Rectal smooth muscle tissue (tissue), 1 donor: ENCODE results near the gene MCTP1.

Source experiments
- H3K27ac ChIP-seq: one replicate; pipeline ENCODE4 v1.7.0; 2013; ENCODE audit warnings: low read depth, low read length, inconsistent platforms
- H3K27me3 ChIP-seq: one replicate; pipeline ENCODE4 v1.7.0; 2013; ENCODE audit warnings: low read length; ENCODE audit not compliant: control insufficient read depth, insufficient read depth
- H3K36me3 ChIP-seq: one replicate; pipeline ENCODE4 v1.7.0; 2013; ENCODE audit warnings: low read length; ENCODE audit not compliant: control insufficient read depth, insufficient read depth
- H3K4me1 ChIP-seq: one replicate; pipeline ENCODE4 v1.7.0; 2013; ENCODE audit warnings: low read length; ENCODE audit not compliant: control insufficient read depth, insufficient read depth
- H3K4me3 ChIP-seq: one replicate; pipeline ENCODE4 v1.7.0; 2013; ENCODE audit warnings: low read length
- H3K9ac ChIP-seq: one replicate; pipeline ENCODE4 v1.7.0; 2013; ENCODE audit warnings: low read length

The MCTP1 gene

GRCh38 chr5:94815313-94816039 is 469.4 kb downstream of the MCTP1 start:
- Histone ChIP-seq H3K4me1 (no peaks in the 10 kb centered on the region), H3K27me3 (no peaks in the 10 kb centered on the region), H3K4me3 (no peak overlapping the region), H3K9ac (no peak overlapping the region), H3K27ac (no peak overlapping the region), H3K36me3 (no peaks in the 10 kb centered on the region)

- Histone ChIP-seq H3K27ac (no peak overlapping the region), H3K27me3 (no peaks in the 10 kb centered on the region), H3K4me1 (no peaks in the 10 kb centered on the region), H3K9ac (no peak overlapping the region), H3K4me3 (no peak overlapping the region), H3K36me3 (no peaks in the 10 kb centered on the region)
Measured at GRCh38 chr5:94812232-94812631, 472.7 kb downstream of the MCTP1 start.

- Histone ChIP-seq H3K4me3 (no peak overlapping the region), H3K36me3 (no peaks in the 10 kb centered on the region), H3K4me1 (no peaks in the 10 kb centered on the region), H3K27ac (no peak overlapping the region), H3K27me3 (no peaks in the 10 kb centered on the region), H3K9ac (no peak overlapping the region)
Measured at GRCh38 chr5:94811331-94811730, 473.6 kb downstream of the MCTP1 start.

GRCh38 chr5:94810877-94811276 is 474.0 kb downstream of the MCTP1 start:
- H3K27ac ChIP-seq, result no peak overlapping the region
- no peaks in the 10 kb centered on the region for H3K4me1 ChIP-seq
- no peaks in the 10 kb centered on the region for H3K27me3 ChIP-seq
- H3K4me3 ChIP-seq, result no peak overlapping the region
- H3K36me3 ChIP-seq, result no peaks in the 10 kb centered on the region
- H3K9ac ChIP-seq, result no peak overlapping the region

- Histone ChIP-seq H3K27me3 (no peaks in the 10 kb centered on the region), H3K4me3 (no peak overlapping the region), H3K27ac (no peak overlapping the region), H3K4me1 (no peaks in the 10 kb centered on the region), H3K9ac (no peak overlapping the region), H3K36me3 (no peaks in the 10 kb centered on the region)
Measured at GRCh38 chr5:94810281-94810680, 474.6 kb downstream of the MCTP1 start.

GRCh38 chr5:94808497-94808896 is 476.4 kb downstream of the MCTP1 start:
- Histone ChIP-seq H3K27me3 (no peaks in the 10 kb centered on the region), H3K4me1 (no peaks in the 10 kb centered on the region), H3K27ac (no peak overlapping the region), H3K9ac (no peak overlapping the region), H3K4me3 (no peak overlapping the region), H3K36me3 (no peaks in the 10 kb centered on the region)

GRCh38 chr5:94807985-94808384 is 476.9 kb downstream of the MCTP1 start:
- Histone ChIP-seq H3K27me3 (no peaks in the 10 kb centered on the region), H3K9ac (no peak overlapping the region), H3K27ac (no peak overlapping the region), H3K4me3 (no peak overlapping the region), H3K36me3 (no peaks in the 10 kb centered on the region), H3K4me1 (no peaks in the 10 kb centered on the region)

- Histone ChIP-seq H3K27me3 (no peaks in the 10 kb centered on the region), H3K36me3 (no peaks in the 10 kb centered on the region)
Measured at GRCh38 chr5:94802450-94802849, 482.4 kb downstream of the MCTP1 start.

GRCh38 chr5:94796586-94796985 is 488.3 kb downstream of the MCTP1 start:
- no peaks in the 10 kb centered on the region for H3K4me1 ChIP-seq
- no peak overlapping the region for H3K4me3 ChIP-seq
- H3K27ac ChIP-seq, result no peak overlapping the region
- H3K36me3 ChIP-seq, result no peaks in the 10 kb centered on the region
- H3K27me3 ChIP-seq, result no peaks in the 10 kb centered on the region
- H3K9ac ChIP-seq, result no peak overlapping the region

More at GRCh38 chr5:94802450-94802849, 482.4 kb downstream of the MCTP1 start:
- Histone ChIP-seq H3K4me3 (no peak overlapping the region), H3K27ac (no peak overlapping the region), H3K9ac (no peak overlapping the region), H3K4me1 (no peaks in the 10 kb centered on the region)

- H3K4me1 ChIP-seq, result no peaks in the 10 kb centered on the region
- H3K27me3 ChIP-seq, result no peaks in the 10 kb centered on the region
- no peak overlapping the region for H3K27ac ChIP-seq
- H3K4me3 ChIP-seq, result no peak overlapping the region
- no peak overlapping the region for H3K9ac ChIP-seq
- no peaks in the 10 kb centered on the region for H3K36me3 ChIP-seq
Measured at GRCh38 chr5:94793816-94794198, 491.1 kb downstream of the MCTP1 start.

- Histone ChIP-seq H3K36me3 (no peaks in the 10 kb centered on the region), H3K9ac (no peak overlapping the region), H3K4me3 (no peak overlapping the region), H3K27ac (no peak overlapping the region), H3K4me1 (no peaks in the 10 kb centered on the region), H3K27me3 (no peaks in the 10 kb centered on the region)
Measured at GRCh38 chr5:94793113-94793815, 491.6 kb downstream of the MCTP1 start.

GRCh38 chr5:94791829-94792228 is 493.1 kb downstream of the MCTP1 start:
- Histone ChIP-seq H3K27me3 (no peaks in the 10 kb centered on the region), H3K4me1 (no peaks in the 10 kb centered on the region), H3K36me3 (no peaks in the 10 kb centered on the region), H3K4me3 (no peak overlapping the region), H3K27ac (no peak overlapping the region), H3K9ac (no peak overlapping the region)

GRCh38 chr5:94788527-94788926 is 496.4 kb downstream of the MCTP1 start:
- Histone ChIP-seq H3K27ac (no peak overlapping the region), H3K4me1 (no peaks in the 10 kb centered on the region), H3K36me3 (no peaks in the 10 kb centered on the region), H3K9ac (no peak overlapping the region), H3K4me3 (no peak overlapping the region), H3K27me3 (no peaks in the 10 kb centered on the region)
